22Rv1 (cell line): Measurements from ENCODE around the gene PRAC2.

Source experiments
- H3K27ac ChIP-seq: fragments of 450-650 bp; 2 replicates; pipeline ENCODE4 v1.5.1; 2017
- CTCF ChIP-seq: fragments of 450-650 bp; IDR thresholded peaks from 2 replicates; pipeline ENCODE4 v1.5.1; 2017; ENCODE audit warnings: mild to moderate bottlenecking
- ZFX ChIP-seq: fragments of 450-650 bp; IDR thresholded peaks from 2 replicates; pipeline ENCODE4 v1.6.1; 2017; ENCODE audit warnings: antibody characterized with exemption, borderline replicate concordance

Gene PRAC2

GRCh38 chr17:48738803-48739526 lies 16.0 kb downstream of the PRAC2 start:
- no peak overlapping the region for H3K27ac ChIP-seq
- TF ChIP-seq CTCF = no peak
- no peak for TF ChIP-seq ZFX

- no peak for TF ChIP-seq ZFX
- no peak for TF ChIP-seq CTCF
- no peak overlapping the region for H3K27ac ChIP-seq
Measured at GRCh38 chr17:48740537-48740936, 17.6 kb downstream of the PRAC2 start.

- TF ChIP-seq CTCF (no peak), ZFX (no peak)
Measured at GRCh38 chr17:48745381-48746275, 22.6 kb downstream of the PRAC2 start.

GRCh38 chr17:48746916-48747444 lies 24.0 kb downstream of the PRAC2 start:
- peak overlapping the region; percentile 93 for H3K27ac ChIP-seq
- TF ChIP-seq CTCF (no peak), ZFX (no peak)

More at GRCh38 chr17:48745381-48746275, 22.6 kb downstream of the PRAC2 start:
- peak overlapping the region; percentile 93 for H3K27ac ChIP-seq

GRCh38 chr17:48747445-48748363 lies 24.7 kb downstream of the PRAC2 start:
- TF ChIP-seq ZFX (no peak), CTCF (no peak)
- H3K27ac ChIP-seq = peak overlapping the region; percentile 93

GRCh38 chr17:48748718-48749566 lies 26.0 kb downstream of the PRAC2 start:
- peak overlapping the region; percentile 93 for H3K27ac ChIP-seq

More at GRCh38 chr17:48748718-48749566, 26.0 kb downstream of the PRAC2 start:
- no peak for TF ChIP-seq ZFX
- TF ChIP-seq CTCF = no peak
